GM12892 (cell line): ENCODE results near the gene SMO.

Experiments used
- POLR2AphosphoS5 ChIP-seq: IDR thresholded peaks from 2 replicates; pipeline ENCODE4 v1.6.1; 2011; ENCODE audit warnings: low read depth, low read length, control low read depth
- TAF1 ChIP-seq: IDR thresholded peaks from 2 replicates; pipeline ENCODE4 v1.6.1; 2011; ENCODE audit warnings: low read depth, mild to moderate bottlenecking, control low read depth, low read length, borderline replicate concordance

DNA sequence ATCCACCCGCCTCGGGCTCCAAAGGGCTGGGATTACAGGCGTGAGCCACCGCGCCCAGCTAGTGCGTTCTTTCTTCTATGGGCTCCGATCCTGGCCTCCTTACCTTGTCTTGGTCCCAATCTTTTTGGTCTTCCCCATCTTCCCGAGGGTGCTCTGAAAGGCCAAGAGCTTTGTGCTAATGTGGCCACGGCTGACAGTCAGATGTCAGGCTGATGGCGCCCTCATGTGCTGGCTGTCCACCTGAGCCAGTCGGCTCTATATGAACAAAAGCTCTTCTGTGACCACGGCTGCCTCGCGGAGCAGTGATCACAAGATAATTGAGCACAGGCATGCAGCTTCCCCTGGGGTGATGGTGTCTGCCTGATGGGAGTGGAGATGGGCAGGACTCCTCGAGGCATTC, 25.4 kb downstream of the SMO start:
- no peak for TF ChIP-seq TAF1
- no peak for TF ChIP-seq POLR2AphosphoS5
